Myocyte (in vitro differentiated cells): ENCODE results near the gene UPP2. TPM values are rescaled to one million over a fixed set of nuclear protein-coding genes. Genes with fewer than 3 reads are reported as not detected.

Experiments
- DNase-seq: peaks from one replicate; pipeline ENCODE4 v3.0.0-alpha.2; 2012; ENCODE audit warnings: low read depth
- total RNA-seq: library from RNA; depleted of rRNA; stranded (reverse); fragments of >200 nt; gene quantifications from 2 replicates; pipeline ENCODE4 v1.2.3, GENCODE V29; 2014

Gene UPP2
- total RNA-seq, 1 donor from 2014 or later: not detected

GRCh38 chr2:158140201-158140600 is 38.5 kb downstream of the UPP2 start:
- DNase-seq: no peak

- no peak for DNase-seq
Measured at GRCh38 chr2:158142165-158142564, 40.5 kb downstream of the UPP2 start.

- peak; percentile 9 for DNase-seq
Measured at GRCh38 chr2:158142568-158143332, 41.1 kb downstream of the UPP2 start.

GRCh38 chr2:158143703-158144360 is 42.2 kb downstream of the UPP2 start:
- DNase-seq: no peak

GRCh38 chr2:158144914-158145625 is 43.4 kb downstream of the UPP2 start:
- no peak for DNase-seq

GRCh38 chr2:158153270-158154015 is 51.8 kb downstream of the UPP2 start:
- DNase-seq: peak; percentile 87

GRCh38 chr2:158154596-158154995 is 52.9 kb downstream of the UPP2 start:
- peak; percentile 14 for DNase-seq

GRCh38 chr2:158172719-158173118 is 71.0 kb downstream of the UPP2 start:
- no peak for DNase-seq

- no peak for DNase-seq
Measured at GRCh38 chr2:158174495-158174894, 72.8 kb downstream of the UPP2 start.

GRCh38 chr2:158174956-158175355 is 73.3 kb downstream of the UPP2 start:
- DNase-seq: no peak

GRCh38 chr2:158178646-158179045 is 77.0 kb downstream of the UPP2 start:
- no peak for DNase-seq

GRCh38 chr2:158179660-158180059 is 78.0 kb downstream of the UPP2 start:
- peak; percentile 22 for DNase-seq

GRCh38 chr2:158181171-158181570 is 79.5 kb downstream of the UPP2 start:
- DNase-seq: no peak

GRCh38 chr2:158182676-158183295 is 81.1 kb downstream of the UPP2 start:
- no peak for DNase-seq

- DNase-seq: no peak
Measured at GRCh38 chr2:158184001-158184400, 82.3 kb downstream of the UPP2 start.

- no peak for DNase-seq
Measured at GRCh38 chr2:158184556-158185343, 83.1 kb downstream of the UPP2 start.
